Smooth muscle cell (in vitro differentiated cells): ENCODE data around the gene EML1. TPM values are rescaled to one million over a fixed set of nuclear protein-coding genes. Genes with fewer than 3 reads are reported as not detected.

Experiments used
- DNase-seq: peaks from one replicate; lab custom pipeline; 2025; ENCODE audit not compliant: unreplicated experiment; lab: John Stamatoyannopoulos, UW
- H2AFZ ChIP-seq: fragments of 200-600 bp; sonication (generic); 2 replicates; pipeline ENCODE4 v1.6.0; 2016; ENCODE audit warnings: antibody characterized with exemption, low read depth, mild to moderate bottlenecking
- H3F3A ChIP-seq: fragments of 200-600 bp; sonication (generic); 2 replicates; pipeline ENCODE4 v1.6.0; 2017; ENCODE audit warnings: antibody characterized with exemption, low read depth
- H3K27ac ChIP-seq: fragments of 200-600 bp; sonication (generic); 2 replicates; pipeline ENCODE4 v1.5.1; 2016; ENCODE audit warnings: low read depth, mild to moderate bottlenecking
- H3K27me3 ChIP-seq: fragments of 200-600 bp; sonication (generic); 2 replicates; pipeline ENCODE4 v1.6.1; 2016; ENCODE audit warnings: low read depth, mild to moderate bottlenecking
- H3K36me3 ChIP-seq: fragments of 200-600 bp; sonication (generic); 2 replicates; pipeline ENCODE4 v1.5.1; 2016; ENCODE audit warnings: low read depth
- H3K4me1 ChIP-seq: fragments of 200-600 bp; sonication (generic); 2 replicates; pipeline ENCODE4 v1.5.1; 2016; ENCODE audit warnings: low read depth
- H3K4me2 ChIP-seq: fragments of 200-600 bp; sonication (generic); 2 replicates; pipeline ENCODE4 v1.6.0; 2016; ENCODE audit warnings: mild to moderate bottlenecking
- H3K4me3 ChIP-seq: fragments of 200-600 bp; sonication (generic); 2 replicates; pipeline ENCODE4 v1.5.1; 2016; ENCODE audit warnings: mild to moderate bottlenecking
- H3K79me2 ChIP-seq: fragments of 200-600 bp; sonication (generic); 2 replicates; pipeline ENCODE4 v1.6.0; 2016; ENCODE audit warnings: low read depth, mild to moderate bottlenecking
- H3K9ac ChIP-seq: fragments of 200-600 bp; sonication (generic); 2 replicates; pipeline ENCODE4 v1.6.0; 2016; ENCODE audit warnings: low read depth
- H3K9me3 ChIP-seq: fragments of 200-600 bp; sonication (generic); replicated peaks from 2 replicates; pipeline ENCODE4 v1.5.1; 2016; ENCODE audit warnings: low read depth
- H4K20me1 ChIP-seq: fragments of 200-600 bp; sonication (generic); 2 replicates; pipeline ENCODE4 v1.6.0; 2016; ENCODE audit warnings: low read depth
- CTCF ChIP-seq: fragments of 200-600 bp; sonication (generic); IDR thresholded peaks from 2 replicates; pipeline ENCODE4 v1.5.1; 2017; ENCODE audit warnings: borderline replicate concordance, mild to moderate bottlenecking, antibody characterized with exemption; ENCODE audit not compliant: insufficient read depth, poor library complexity, severe bottlenecking
- WGBS: methylation state at CpG from one replicate; pipeline ENCODE4 v1.1.7; 2016; ENCODE audit warnings: low lambda C conversion rate; 5-methylcytosine and 5-hydroxymethylcytosine counted together
- polyA plus RNA-seq: library from polyadenylated mRNA; unstranded; fragments of >200 nt; fragmentation: Nextera tagmentation; extraction: Ambion mirVana; gene quantifications from 2 replicates; pipeline ENCODE4 v1.2.1, GENCODE V29; 2016
- total RNA-seq: library from RNA; depleted of rRNA; stranded (reverse); fragments of >200 nt; gene quantifications from 2 replicates; pipeline ENCODE4 v1.2.3, GENCODE V29; 2014

Gene EML1
- total and polyA plus RNA-seq, 2 experiments from 2014 or later = 13.0 to 31.2 TPM

- no peak for DNase-seq
- Histone ChIP-seq H3K4me2 (no peak overlapping the region), H3F3A (no peaks in the 10 kb centered on the region), H3K27ac (no peak overlapping the region), H2AFZ (no peak overlapping the region), H3K9me3 (no peaks in the 10 kb centered on the region), H3K36me3 (no peaks in the 10 kb centered on the region), H3K79me2 (no peaks in the 10 kb centered on the region), H3K4me1 (peaks cover 34% of the 10 kb centered on the region), H4K20me1 (peaks cover 9% of the 10 kb centered on the region), H3K27me3 (peaks cover 10% of the 10 kb centered on the region), H3K9ac (no peak overlapping the region), H3K4me3 (no peak overlapping the region)
- TF ChIP-seq CTCF = no peak
- WGBS = 91% methylated on average over 11 of the region's 11 CpGs
Observed at GRCh38 chr14:99889268-99889667, 96.1 kb downstream of the EML1 start.

- H3K4me1 ChIP-seq = peaks cover 26% of the 10 kb centered on the region
- WGBS = 94% methylated on average over 2 of the region's 2 CpGs
- H4K20me1 ChIP-seq = no peaks in the 10 kb centered on the region
- no peaks in the 10 kb centered on the region for H3F3A ChIP-seq
- H3K27me3 ChIP-seq = peaks cover 10% of the 10 kb centered on the region
- H3K79me2 ChIP-seq = no peaks in the 10 kb centered on the region
- H3K9ac ChIP-seq = no peak overlapping the region
- no peak for DNase-seq
- no peak overlapping the region for H3K4me2 ChIP-seq
- no peak overlapping the region for H3K27ac ChIP-seq
- no peak overlapping the region for H3K4me3 ChIP-seq
- no peaks in the 10 kb centered on the region for H3K36me3 ChIP-seq
- H3K9me3 ChIP-seq = no peaks in the 10 kb centered on the region
- no peak overlapping the region for H2AFZ ChIP-seq
- no peak for TF ChIP-seq CTCF
Observed at GRCh38 chr14:99891266-99891665, 98.1 kb downstream of the EML1 start.

- H2AFZ ChIP-seq = no peak overlapping the region
- no peaks in the 10 kb centered on the region for H3K9me3 ChIP-seq
- H3K4me3 ChIP-seq = no peak overlapping the region
- 88% methylated on average over 10 of the region's 10 CpGs for WGBS
- no peaks in the 10 kb centered on the region for H3K36me3 ChIP-seq
- TF ChIP-seq CTCF = no peak
- H3K79me2 ChIP-seq = no peaks in the 10 kb centered on the region
- no peak overlapping the region for H3K9ac ChIP-seq
- peaks cover 26% of the 10 kb centered on the region for H3K4me1 ChIP-seq
- H4K20me1 ChIP-seq = no peaks in the 10 kb centered on the region
- no peak for DNase-seq
- H3K27me3 ChIP-seq = peaks cover 10% of the 10 kb centered on the region
- no peak overlapping the region for H3K4me2 ChIP-seq
- no peaks in the 10 kb centered on the region for H3F3A ChIP-seq
- H3K27ac ChIP-seq = no peak overlapping the region
Observed at GRCh38 chr14:99891900-99892299, 98.7 kb downstream of the EML1 start.

- no peaks in the 10 kb centered on the region for H3F3A ChIP-seq
- no peak for TF ChIP-seq CTCF
- no peak overlapping the region for H3K4me3 ChIP-seq
- no peaks in the 10 kb centered on the region for H3K9me3 ChIP-seq
- H3K27me3 ChIP-seq = peaks cover 8% of the 10 kb centered on the region
- H3K4me1 ChIP-seq = peaks cover 26% of the 10 kb centered on the region
- H3K9ac ChIP-seq = no peak overlapping the region
- no peak overlapping the region for H2AFZ ChIP-seq
- 96% methylated on average over 2 of the region's 2 CpGs for WGBS
- no peak overlapping the region for H3K27ac ChIP-seq
- H3K79me2 ChIP-seq = no peaks in the 10 kb centered on the region
- no peak for DNase-seq
- H3K36me3 ChIP-seq = no peaks in the 10 kb centered on the region
- no peaks in the 10 kb centered on the region for H4K20me1 ChIP-seq
- H3K4me2 ChIP-seq = no peak overlapping the region
Observed at GRCh38 chr14:99892406-99892805, 99.2 kb downstream of the EML1 start.
